ENCODE measurements around the gene CFAP100.

DNA sequence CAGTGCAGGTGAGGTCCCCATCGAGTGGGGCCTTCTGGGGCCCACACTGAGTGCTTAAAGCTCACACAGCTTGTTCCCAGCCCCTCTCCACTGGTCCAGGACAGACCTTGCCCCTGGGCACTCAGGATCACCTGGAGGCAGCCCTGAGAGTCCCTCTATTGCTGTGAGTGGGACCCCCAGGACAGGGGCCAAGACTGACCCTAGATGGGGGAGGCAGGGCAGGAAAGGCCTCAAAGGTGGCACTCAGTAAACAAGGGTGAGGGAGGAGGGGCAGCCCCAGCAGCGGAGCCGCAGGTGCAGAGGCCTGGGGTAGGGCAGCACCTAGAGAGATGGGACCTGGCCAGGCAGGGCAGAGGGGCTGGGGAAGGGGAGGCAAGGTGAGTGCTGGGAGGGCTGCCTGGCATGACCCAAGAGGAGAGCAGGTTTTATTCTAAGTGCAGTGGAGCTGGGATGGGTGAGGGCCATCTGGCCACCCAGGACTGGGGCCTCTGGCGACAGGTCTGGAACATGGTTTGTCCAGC, 27.9 kb downstream of the CFAP100 start:
- TF ChIP-seq, protein P1, sequence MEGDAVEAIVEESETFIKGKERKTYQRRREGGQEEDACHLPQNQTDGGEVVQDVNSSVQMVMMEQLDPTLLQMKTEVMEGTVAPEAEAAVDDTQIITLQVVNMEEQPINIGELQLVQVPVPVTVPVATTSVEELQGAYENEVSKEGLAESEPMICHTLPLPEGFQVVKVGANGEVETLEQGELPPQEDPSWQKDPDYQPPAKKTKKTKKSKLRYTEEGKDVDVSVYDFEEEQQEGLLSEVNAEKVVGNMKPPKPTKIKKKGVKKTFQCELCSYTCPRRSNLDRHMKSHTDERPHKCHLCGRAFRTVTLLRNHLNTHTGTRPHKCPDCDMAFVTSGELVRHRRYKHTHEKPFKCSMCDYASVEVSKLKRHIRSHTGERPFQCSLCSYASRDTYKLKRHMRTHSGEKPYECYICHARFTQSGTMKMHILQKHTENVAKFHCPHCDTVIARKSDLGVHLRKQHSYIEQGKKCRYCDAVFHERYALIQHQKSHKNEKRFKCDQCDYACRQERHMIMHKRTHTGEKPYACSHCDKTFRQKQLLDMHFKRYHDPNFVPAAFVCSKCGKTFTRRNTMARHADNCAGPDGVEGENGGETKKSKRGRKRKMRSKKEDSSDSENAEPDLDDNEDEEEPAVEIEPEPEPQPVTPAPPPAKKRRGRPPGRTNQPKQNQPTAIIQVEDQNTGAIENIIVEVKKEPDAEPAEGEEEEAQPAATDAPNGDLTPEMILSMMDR (IDR thresholded peaks at IDR 0.05) = no peak
- TF ChIP-seq ZFX (IDR thresholded peaks at IDR 0.05; ENCODE audit: borderline replicate concordance) = no peak
